Measurements from ENCODE around the gene SLF1.

DNA sequence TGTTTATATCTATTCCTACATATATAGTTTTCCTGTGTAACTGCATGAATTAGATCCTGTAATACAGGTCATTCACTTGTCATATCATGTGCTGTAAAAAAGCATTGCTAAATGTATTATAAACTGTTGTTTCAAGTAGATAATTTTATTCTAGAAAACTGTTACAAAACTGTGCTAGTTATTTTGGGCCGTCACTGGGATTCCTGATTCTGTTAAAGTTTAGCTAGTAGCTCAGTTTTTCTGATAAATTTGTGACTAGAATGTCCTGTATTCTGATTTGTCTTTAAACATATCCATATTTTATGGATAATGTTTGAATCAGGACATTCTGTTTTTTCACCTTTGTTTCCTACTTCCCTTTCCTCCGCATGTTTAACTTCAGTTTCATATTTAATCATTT lies 5.4 kb downstream of the SLF1 start:
- TF ChIP-seq POLR2A (IDR thresholded peaks at IDR 0.05): no peak
- TF ChIP-seq, protein P1, sequence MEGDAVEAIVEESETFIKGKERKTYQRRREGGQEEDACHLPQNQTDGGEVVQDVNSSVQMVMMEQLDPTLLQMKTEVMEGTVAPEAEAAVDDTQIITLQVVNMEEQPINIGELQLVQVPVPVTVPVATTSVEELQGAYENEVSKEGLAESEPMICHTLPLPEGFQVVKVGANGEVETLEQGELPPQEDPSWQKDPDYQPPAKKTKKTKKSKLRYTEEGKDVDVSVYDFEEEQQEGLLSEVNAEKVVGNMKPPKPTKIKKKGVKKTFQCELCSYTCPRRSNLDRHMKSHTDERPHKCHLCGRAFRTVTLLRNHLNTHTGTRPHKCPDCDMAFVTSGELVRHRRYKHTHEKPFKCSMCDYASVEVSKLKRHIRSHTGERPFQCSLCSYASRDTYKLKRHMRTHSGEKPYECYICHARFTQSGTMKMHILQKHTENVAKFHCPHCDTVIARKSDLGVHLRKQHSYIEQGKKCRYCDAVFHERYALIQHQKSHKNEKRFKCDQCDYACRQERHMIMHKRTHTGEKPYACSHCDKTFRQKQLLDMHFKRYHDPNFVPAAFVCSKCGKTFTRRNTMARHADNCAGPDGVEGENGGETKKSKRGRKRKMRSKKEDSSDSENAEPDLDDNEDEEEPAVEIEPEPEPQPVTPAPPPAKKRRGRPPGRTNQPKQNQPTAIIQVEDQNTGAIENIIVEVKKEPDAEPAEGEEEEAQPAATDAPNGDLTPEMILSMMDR (IDR thresholded peaks at IDR 0.05): no peak
- no peak for TF ChIP-seq POLR2AphosphoS5 (IDR thresholded peaks at IDR 0.05)

All from breast epithelium (tissue), 3 donors.